Duodenal mucosa (tissue), 2 donors: ENCODE results near the gene AVEN.

Source experiments
- H3K27ac ChIP-seq: one replicate; pipeline ENCODE4 v1.7.0; 2013; ENCODE audit warnings: low read depth, low read length
- H3K27me3 ChIP-seq, 2 donors: one replicate each; pipeline ENCODE4 v1.7.0; 2013; ENCODE audit warnings: low read length in 2 of 2, control low read depth in 1 of 2; ENCODE audit not compliant: insufficient read depth in 2 of 2, control insufficient read depth in 1 of 2
- H3K36me3 ChIP-seq, 2 donors: one replicate each; pipeline ENCODE4 v1.7.0; 2013; ENCODE audit warnings: low read length in 2 of 2, control low read depth in 1 of 2; ENCODE audit not compliant: insufficient read depth in 2 of 2, control insufficient read depth in 1 of 2
- H3K4me1 ChIP-seq, 2 donors: one replicate each; pipeline ENCODE4 v1.7.0; 2013; ENCODE audit warnings: low read length in 2 of 2, control low read depth in 1 of 2; ENCODE audit not compliant: insufficient read depth in 2 of 2, control insufficient read depth in 1 of 2
- H3K4me3 ChIP-seq, 2 donors: one replicate each; pipeline ENCODE4 v1.7.0; 2013; ENCODE audit warnings: low read length in 2 of 2, low read depth in 1 of 2
- H3K9ac ChIP-seq, 2 donors: one replicate each; pipeline ENCODE4 v1.7.0; 2013; ENCODE audit warnings: low read length in 2 of 2, low read depth in 1 of 2
- H3K9me3 ChIP-seq, 2 donors: one replicate each; pipeline ENCODE4 v1.7.0; 2013; ENCODE audit warnings: low read length in 2 of 2, control low read depth in 1 of 2; ENCODE audit not compliant: control insufficient read depth in 1 of 2

AVEN gene

DNA sequence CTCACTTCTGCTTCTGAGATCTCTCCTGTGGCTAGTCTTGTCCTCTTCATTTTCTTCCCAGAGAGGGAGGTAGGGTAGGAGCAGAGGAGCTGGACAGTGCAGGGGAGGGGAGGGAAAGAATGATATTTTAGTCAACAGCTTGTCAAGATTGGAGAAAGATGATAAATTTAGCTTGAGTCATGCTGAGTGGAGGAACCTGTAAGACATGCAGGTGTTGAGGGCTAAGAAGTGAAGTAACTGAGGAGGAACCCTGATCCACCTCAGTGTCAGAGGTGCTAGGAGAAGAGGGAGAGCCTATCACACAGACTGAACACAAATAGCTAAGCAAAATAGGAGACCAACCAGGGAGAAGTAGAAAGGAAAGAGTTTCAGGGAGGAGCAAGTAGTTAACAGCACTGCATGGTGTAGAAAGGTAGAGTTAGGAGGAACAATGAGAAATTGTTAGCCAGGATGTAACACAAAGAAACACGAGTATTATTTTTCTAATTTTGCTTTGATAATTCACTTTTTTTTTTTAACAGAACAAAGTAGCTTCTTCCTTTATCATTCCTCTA lies 178.9 kb downstream of the AVEN start:
- no peaks in the 10 kb centered on the region for H3K27me3 ChIP-seq
- no peak overlapping the region for H3K9ac ChIP-seq
- no peaks in the 10 kb centered on the region for H3K4me1 ChIP-seq
- H3K4me3 ChIP-seq: no peak overlapping the region
- no peak overlapping the region for H3K27ac ChIP-seq
- peaks cover 3 to 5% of the 10 kb centered on the region in 2 donors for H3K36me3 ChIP-seq
- no peaks in the 10 kb centered on the region for H3K9me3 ChIP-seq

DNA sequence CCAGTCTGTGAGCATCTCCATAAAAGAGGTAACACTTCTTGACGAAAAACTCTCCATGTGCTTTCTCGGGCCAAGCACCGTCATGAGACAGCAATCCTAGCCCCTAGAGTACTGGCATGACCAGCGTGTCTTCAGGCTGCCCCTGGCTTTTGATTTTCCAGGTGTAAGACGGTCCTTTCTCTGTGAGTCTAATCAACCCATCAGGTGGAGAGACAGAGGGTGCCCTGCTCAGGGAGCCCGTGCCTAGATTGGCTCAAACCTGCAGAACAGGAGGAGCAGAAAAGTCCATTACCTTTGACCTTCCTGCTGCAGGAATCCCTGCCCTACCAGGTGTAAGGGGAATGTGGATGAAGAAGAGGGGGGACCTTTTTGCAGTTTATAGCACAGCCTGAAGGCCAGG lies 180.2 kb downstream of the AVEN start:
- H3K36me3 ChIP-seq: peaks cover 0 to 5% of the 10 kb centered on the region in 2 donors
- H3K27me3 ChIP-seq: no peaks in the 10 kb centered on the region
- no peaks in the 10 kb centered on the region for H3K4me1 ChIP-seq
- no peaks in the 10 kb centered on the region for H3K9me3 ChIP-seq
- H3K4me3 ChIP-seq: no peak overlapping the region
- H3K27ac ChIP-seq: no peak overlapping the region
- H3K9ac ChIP-seq: no peak overlapping the region

DNA sequence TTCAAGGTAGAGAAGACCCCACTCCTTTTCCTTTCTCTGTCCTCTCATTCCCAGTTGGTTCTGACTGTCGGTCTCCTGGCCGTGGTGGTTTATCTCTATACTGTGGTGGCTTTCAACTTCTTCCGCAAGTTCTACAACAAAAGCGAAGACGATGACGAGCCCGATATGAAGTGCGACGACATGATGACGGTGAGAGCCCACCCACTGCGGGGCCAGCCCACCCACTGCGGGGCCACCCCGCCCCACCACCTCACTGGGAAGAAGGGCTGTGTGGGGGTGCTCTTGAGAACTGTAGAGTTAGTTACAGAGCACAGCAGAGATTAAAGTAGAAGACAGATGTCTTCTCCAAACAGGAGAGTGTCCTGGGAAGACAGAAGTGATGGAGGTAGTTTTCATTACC lies 181.3 kb downstream of the AVEN start:
- Histone ChIP-seq H3K27me3 (no peaks in the 10 kb centered on the region), H3K9me3 (no peaks in the 10 kb centered on the region), H3K4me3 (no peak overlapping the region), H3K27ac (no peak overlapping the region), H3K4me1 (peaks cover 0 to under 1% of the 10 kb centered on the region in 2 donors), H3K9ac (no peak overlapping the region), H3K36me3 (peaks cover 0 to 5% of the 10 kb centered on the region in 2 donors)

DNA sequence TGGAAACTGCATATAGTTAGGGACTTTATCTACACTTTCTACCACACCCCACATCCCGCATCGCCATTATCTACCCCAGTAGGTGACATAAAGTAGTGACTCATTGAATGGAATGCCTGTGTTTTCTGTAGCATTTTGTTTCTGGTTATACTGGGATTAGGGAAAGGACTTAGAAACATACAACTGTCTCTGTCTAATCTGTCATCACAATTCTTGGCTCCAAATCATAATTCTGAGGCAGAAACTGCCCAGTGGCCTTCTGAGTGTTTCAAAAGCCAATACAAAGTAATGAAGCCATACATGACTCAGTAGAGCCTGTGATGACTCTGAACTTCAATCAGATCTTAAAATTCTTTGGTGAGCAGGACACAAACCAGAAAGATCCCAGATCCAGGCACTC lies 186.4 kb downstream of the AVEN start:
- Histone ChIP-seq H3K27ac (no peak overlapping the region), H3K36me3 (no peaks in the 10 kb centered on the region), H3K27me3 (no peaks in the 10 kb centered on the region)

DNA sequence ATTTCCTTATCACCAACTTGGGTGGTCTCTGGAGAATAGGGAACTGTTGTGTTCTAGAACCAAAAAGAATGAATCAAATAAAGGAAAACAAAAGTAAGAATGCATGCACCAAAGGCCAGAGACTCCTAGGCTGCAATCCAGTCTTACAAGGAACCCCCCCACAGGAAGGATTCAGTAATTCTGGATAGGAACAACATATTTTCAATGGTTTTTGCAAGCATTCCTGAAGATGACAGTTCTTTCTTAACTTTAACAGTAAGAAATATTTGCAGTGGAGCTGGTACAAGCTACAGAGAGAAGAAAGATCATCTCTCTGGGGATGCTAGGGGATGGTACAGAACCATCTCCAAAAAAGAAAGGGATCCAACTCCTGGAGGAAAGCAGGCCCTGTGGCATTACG lies 186.9 kb downstream of the AVEN start:
- H3K27ac ChIP-seq: no peak overlapping the region
- no peaks in the 10 kb centered on the region for H3K9me3 ChIP-seq
- H3K4me1 ChIP-seq: peaks cover 0 to 6% of the 10 kb centered on the region in 2 donors
- no peaks in the 10 kb centered on the region for H3K27me3 ChIP-seq
- no peaks in the 10 kb centered on the region for H3K36me3 ChIP-seq
- H3K4me3 ChIP-seq: no peak overlapping the region
- H3K9ac ChIP-seq: no peak overlapping the region

More for the DNA sequence above, 186.4 kb downstream of the AVEN start:
- Histone ChIP-seq H3K9ac (no peak overlapping the region), H3K4me1 (peaks cover 0 to 6% of the 10 kb centered on the region in 2 donors), H3K4me3 (no peak overlapping the region), H3K9me3 (no peaks in the 10 kb centered on the region)

DNA sequence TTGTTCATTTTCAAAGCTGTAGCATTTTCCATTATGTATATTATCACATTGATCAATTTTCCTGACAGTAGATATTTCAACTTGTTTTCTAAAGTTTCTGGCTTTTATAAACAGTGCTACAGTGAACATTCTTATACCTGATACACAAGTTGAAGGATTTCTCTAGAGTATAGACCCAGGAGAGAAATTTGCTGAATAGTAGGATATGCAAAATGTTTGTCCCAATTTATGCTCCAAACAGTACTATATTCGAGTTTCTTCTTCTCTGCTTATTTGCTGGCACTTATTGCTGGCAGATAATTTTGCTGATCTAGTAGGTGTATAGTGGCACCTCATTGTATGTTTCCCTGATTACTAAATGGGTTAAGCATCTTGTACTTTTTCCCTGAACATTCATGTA lies 187.9 kb downstream of the AVEN start:
- H3K4me1 ChIP-seq: peaks cover 0 to 6% of the 10 kb centered on the region in 2 donors
- H3K27me3 ChIP-seq: no peaks in the 10 kb centered on the region
- no peak overlapping the region for H3K4me3 ChIP-seq
- H3K36me3 ChIP-seq: no peaks in the 10 kb centered on the region
- H3K9me3 ChIP-seq: no peaks in the 10 kb centered on the region
- no peak overlapping the region for H3K27ac ChIP-seq
- H3K9ac ChIP-seq: no peak overlapping the region

DNA sequence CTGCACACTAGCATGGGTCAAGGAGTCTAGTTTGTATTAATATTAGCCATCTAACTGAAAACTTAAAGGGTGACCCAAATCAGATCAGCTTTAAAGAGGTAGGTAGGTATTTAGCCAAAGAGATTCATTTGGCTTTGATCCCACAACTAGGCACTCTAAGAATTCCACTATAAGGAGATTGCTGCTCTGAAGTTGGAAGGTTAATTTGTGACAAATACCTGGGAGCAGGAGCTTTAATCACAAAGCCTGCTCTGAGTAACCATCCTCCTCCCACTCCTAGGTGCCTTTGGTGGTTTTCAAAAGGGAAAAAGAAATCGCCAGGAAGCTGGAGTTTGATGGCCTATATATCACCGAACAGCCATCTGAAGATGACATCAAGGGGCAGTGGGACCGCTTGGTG lies 191.0 kb downstream of the AVEN start:
- Histone ChIP-seq H3K4me1 (peaks cover 0 to 6% of the 10 kb centered on the region in 2 donors), H3K27ac (no peak overlapping the region)

DNA sequence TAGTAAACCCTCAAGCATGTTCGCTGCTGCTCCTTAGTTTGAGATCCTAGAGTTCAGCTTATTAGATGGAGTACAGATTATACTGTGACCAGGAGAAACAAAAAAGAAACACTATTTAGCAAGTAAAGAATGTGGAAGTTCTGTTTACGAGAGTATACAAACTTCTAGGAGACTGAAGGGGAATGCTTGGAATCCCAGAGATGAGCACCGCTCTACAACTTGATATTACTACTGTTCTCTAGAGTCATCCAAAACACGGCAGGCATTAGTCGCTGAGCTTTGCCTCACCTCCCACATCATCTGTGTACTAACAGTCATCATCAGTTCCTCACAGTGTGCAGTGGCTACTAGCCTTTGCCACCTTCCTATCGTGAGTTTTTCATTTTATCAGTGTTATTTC lies 192.1 kb downstream of the AVEN start:
- Histone ChIP-seq H3K27me3 (no peaks in the 10 kb centered on the region), H3K4me1 (no peaks in the 10 kb centered on the region), H3K4me3 (no peak overlapping the region), H3K27ac (no peak overlapping the region), H3K9me3 (no peaks in the 10 kb centered on the region), H3K36me3 (no peaks in the 10 kb centered on the region), H3K9ac (no peak overlapping the region)

More for the DNA sequence above, 191.0 kb downstream of the AVEN start:
- no peaks in the 10 kb centered on the region for H3K36me3 ChIP-seq
- H3K27me3 ChIP-seq: no peaks in the 10 kb centered on the region
- no peak overlapping the region for H3K4me3 ChIP-seq
- no peaks in the 10 kb centered on the region for H3K9me3 ChIP-seq
- H3K9ac ChIP-seq: no peak overlapping the region

DNA sequence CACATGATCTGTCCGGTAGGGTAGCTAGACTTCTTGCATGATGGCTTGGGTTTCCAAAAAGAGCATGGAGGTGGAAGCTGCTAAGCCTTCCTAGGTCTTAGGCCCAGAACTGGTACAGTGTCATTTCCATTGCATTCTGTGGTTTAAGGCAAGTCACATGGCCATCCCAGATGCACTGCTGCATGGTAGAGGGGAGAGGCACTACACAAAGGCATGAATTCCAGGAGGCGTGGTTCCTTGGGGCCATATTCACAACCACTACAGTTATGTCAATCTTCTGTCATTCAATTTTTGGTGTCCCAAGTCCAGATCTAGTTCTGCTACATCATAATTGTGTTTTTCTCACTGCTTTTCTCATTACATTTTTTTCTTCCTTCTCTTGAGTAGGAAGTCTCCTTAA lies 192.9 kb downstream of the AVEN start:
- Histone ChIP-seq H3K36me3 (no peaks in the 10 kb centered on the region), H3K4me3 (no peak overlapping the region), H3K4me1 (no peaks in the 10 kb centered on the region), H3K9me3 (no peaks in the 10 kb centered on the region), H3K9ac (no peak overlapping the region), H3K27me3 (no peaks in the 10 kb centered on the region), H3K27ac (no peak overlapping the region)

DNA sequence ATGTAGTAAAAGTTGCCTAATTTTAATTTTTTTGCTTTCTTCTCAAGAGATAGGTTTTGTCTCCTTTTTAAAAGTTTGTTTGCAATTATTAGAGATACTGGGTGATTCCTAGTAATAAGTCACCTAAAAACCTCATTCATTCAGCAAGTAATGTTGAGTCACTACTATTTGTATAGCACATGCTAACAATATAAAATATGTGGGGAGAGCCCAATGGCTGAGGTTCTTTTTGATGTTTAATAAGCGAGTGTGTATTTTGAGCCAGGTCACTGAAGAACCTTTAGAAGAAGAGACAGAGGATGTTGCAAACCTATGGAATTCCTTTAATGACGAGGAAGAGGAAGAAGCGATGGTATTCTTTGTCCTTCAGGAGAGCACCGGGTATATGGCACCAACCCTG lies 194.4 kb downstream of the AVEN start:
- Histone ChIP-seq H3K27ac (no peak overlapping the region), H3K4me1 (no peaks in the 10 kb centered on the region), H3K9ac (no peak overlapping the region), H3K27me3 (no peaks in the 10 kb centered on the region), H3K4me3 (no peak overlapping the region), H3K9me3 (no peaks in the 10 kb centered on the region), H3K36me3 (no peaks in the 10 kb centered on the region)

DNA sequence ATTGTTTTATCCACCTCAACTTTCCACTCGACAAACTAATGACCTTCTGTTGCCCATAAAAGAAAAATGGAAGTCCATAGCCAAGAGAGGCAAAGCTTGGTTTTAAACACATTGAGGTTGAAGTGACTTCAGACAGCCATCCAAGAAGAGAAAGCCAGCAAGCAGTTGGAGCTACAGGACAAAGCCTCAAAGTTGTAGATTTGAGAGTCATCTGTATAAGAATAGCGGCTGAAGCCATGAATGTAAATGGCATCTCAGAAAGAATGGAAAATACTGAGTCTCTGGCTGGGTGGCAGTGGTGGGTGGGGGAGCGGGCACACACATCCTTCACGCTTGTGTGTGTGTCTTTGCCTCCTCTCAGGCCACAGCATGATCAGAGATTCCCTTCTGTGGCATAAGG lies 194.8 kb downstream of the AVEN start:
- no peaks in the 10 kb centered on the region for H3K9me3 ChIP-seq

More for the DNA sequence above, 194.8 kb downstream of the AVEN start:
- no peak overlapping the region for H3K4me3 ChIP-seq
- no peak overlapping the region for H3K9ac ChIP-seq
- H3K27ac ChIP-seq: no peak overlapping the region
- no peaks in the 10 kb centered on the region for H3K27me3 ChIP-seq
- H3K36me3 ChIP-seq: no peaks in the 10 kb centered on the region
- H3K4me1 ChIP-seq: no peaks in the 10 kb centered on the region
